H1 (cell line): ENCODE data around the gene PCDH9.

Source experiments
- ASH2L ChIP-seq: fragments of 200-600, 300-600 bp; sonication (generic); IDR thresholded peaks from one replicate; pipeline ENCODE4 v1.7.1; 2017; ENCODE audit warnings: low read length
- CBX8 ChIP-seq: fragments of 300-800, 300-1000 bp; sonication (generic); IDR thresholded peaks from 2 replicates; pipeline ENCODE4 v1.7.1; 2016; ENCODE audit warnings: low read depth, low read length, borderline replicate concordance
- CEBPB ChIP-seq: IDR thresholded peaks from 2 replicates; pipeline ENCODE4 v1.6.1; 2012; ENCODE audit warnings: low read depth, low read length
- CREB1 ChIP-seq: IDR thresholded peaks from 2 replicates; pipeline ENCODE4 v1.6.1; 2012; ENCODE audit warnings: inconsistent platforms
- POLR2A ChIP-seq, 2 experiments: IDR thresholded peaks; 1 replicate in 1 of 2; 2 replicates in 1 of 2; pipeline ENCODE4 v1.6.1; 2011; ENCODE audit warnings: low read depth in 2 of 2, low read length in 2 of 2, mild to moderate bottlenecking in 2 of 2; ENCODE audit errors: control extremely low read depth in 1 of 2
- RFX5 ChIP-seq: IDR thresholded peaks from 2 replicates; pipeline ENCODE4 v1.6.1; 2011; ENCODE audit warnings: low read depth, low read length, improper control_type of control experiment, borderline replicate concordance
- TF ChIP-seq, protein P1 (sequence below), 3 experiments: IDR thresholded peaks; 1 replicate in 2 of 3; 2 replicates in 1 of 3; pipeline versions ENCODE4 v1.5.1 to v1.6.1; 2011; ENCODE audit warnings: low read length in 3 of 3, mild to moderate bottlenecking in 3 of 3, inconsistent platforms in 2 of 3, low read depth in 1 of 3, moderate library complexity in 1 of 3; ENCODE audit not compliant: insufficient read depth in 1 of 3; ENCODE audit errors: control extremely low read depth in 1 of 3
- TF ChIP-seq, protein P2 (sequence below): IDR thresholded peaks from 2 replicates; pipeline ENCODE4 v1.6.1; 2011; ENCODE audit warnings: low read depth, mild to moderate bottlenecking, low read length; ENCODE audit not compliant: insufficient read depth

DNA sequence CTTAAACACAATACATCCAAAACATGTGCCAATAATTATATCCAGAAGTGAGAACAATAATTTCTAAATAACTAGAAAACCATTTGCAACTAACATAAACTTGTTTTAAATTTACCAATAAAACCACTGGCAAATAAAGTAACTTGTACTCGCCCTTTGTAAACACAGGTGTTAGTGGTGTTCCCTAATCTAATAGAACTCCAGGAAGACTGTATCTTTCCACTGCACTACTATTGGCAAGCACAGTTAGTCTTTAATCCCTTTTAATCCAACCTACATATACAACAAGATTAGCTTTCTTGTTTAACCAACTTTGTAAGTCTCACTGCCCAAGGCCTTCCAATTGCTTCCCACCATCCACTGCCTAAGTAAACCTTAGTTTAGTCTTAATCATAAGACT, 79.5 kb downstream of the PCDH9 start:
- TF ChIP-seq POLR2A (IDR thresholded peaks at IDR 0.05; ENCODE audit: control extremely low read depth in 1 of 2, low read depth in 2 of 2, low read length in 2 of 2) (no peak), RFX5 (no peak), CEBPB (no peak), CBX8 (no peak), ASH2L (no peak), CREB1 (no peak)
- TF ChIP-seq, protein P1, sequence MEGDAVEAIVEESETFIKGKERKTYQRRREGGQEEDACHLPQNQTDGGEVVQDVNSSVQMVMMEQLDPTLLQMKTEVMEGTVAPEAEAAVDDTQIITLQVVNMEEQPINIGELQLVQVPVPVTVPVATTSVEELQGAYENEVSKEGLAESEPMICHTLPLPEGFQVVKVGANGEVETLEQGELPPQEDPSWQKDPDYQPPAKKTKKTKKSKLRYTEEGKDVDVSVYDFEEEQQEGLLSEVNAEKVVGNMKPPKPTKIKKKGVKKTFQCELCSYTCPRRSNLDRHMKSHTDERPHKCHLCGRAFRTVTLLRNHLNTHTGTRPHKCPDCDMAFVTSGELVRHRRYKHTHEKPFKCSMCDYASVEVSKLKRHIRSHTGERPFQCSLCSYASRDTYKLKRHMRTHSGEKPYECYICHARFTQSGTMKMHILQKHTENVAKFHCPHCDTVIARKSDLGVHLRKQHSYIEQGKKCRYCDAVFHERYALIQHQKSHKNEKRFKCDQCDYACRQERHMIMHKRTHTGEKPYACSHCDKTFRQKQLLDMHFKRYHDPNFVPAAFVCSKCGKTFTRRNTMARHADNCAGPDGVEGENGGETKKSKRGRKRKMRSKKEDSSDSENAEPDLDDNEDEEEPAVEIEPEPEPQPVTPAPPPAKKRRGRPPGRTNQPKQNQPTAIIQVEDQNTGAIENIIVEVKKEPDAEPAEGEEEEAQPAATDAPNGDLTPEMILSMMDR (IDR thresholded peaks at IDR 0.05; ENCODE audit: control extremely low read depth in 1 of 3, insufficient read depth in 1 of 3, low read depth in 1 of 3, low read length in 3 of 3): no peak
- TF ChIP-seq, protein P2, sequence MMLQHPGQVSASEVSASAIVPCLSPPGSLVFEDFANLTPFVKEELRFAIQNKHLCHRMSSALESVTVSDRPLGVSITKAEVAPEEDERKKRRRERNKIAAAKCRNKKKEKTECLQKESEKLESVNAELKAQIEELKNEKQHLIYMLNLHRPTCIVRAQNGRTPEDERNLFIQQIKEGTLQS: no peak
